NCI-H1048 (cell line): ENCODE measurements around the gene KLHL29.
"Not testable (repeated sequence)": the region's sequence is repeated elsewhere in the genome, so short reads cannot be mapped to it uniquely, and the experiment has no call there.

Source experiments
- DNase-seq: peaks from one replicate; lab custom pipeline; 2025; lab: John Stamatoyannopoulos, UW

The KLHL29 gene

GRCh38 chr2:23720705-23721453 is 335.9 kb downstream of the KLHL29 start:
- no peak for DNase-seq

- DNase-seq, result no peak
Measured at GRCh38 chr2:23721454-23721826, 336.5 kb downstream of the KLHL29 start.

GRCh38 chr2:23722255-23722654 is 337.3 kb downstream of the KLHL29 start:
- no peak for DNase-seq

GRCh38 chr2:23723029-23723428 is 338.1 kb downstream of the KLHL29 start:
- DNase-seq, result not testable (repeated sequence)

- no peak for DNase-seq
Measured at GRCh38 chr2:23734416-23734815, 349.4 kb downstream of the KLHL29 start.

- DNase-seq, result not testable (repeated sequence)
Measured at GRCh38 chr2:23736783-23737182, 351.8 kb downstream of the KLHL29 start.

GRCh38 chr2:23745068-23745725 is 360.2 kb downstream of the KLHL29 start:
- no peak for DNase-seq

- DNase-seq, result no peak
Measured at GRCh38 chr2:23745726-23746105, 360.7 kb downstream of the KLHL29 start.

- no peak for DNase-seq
Measured at GRCh38 chr2:23746141-23746863, 361.3 kb downstream of the KLHL29 start.

- no peak for DNase-seq
Measured at GRCh38 chr2:23751747-23752265, 366.8 kb downstream of the KLHL29 start.

- no peak for DNase-seq
Measured at GRCh38 chr2:23753291-23754010, 368.5 kb downstream of the KLHL29 start.

GRCh38 chr2:23754970-23755369 is 370.0 kb downstream of the KLHL29 start:
- no peak for DNase-seq

- no peak for DNase-seq
Measured at GRCh38 chr2:23756593-23757292, 371.8 kb downstream of the KLHL29 start.

GRCh38 chr2:23757686-23758433 is 372.9 kb downstream of the KLHL29 start:
- DNase-seq, result no peak
